H9 (cell line): ENCODE measurements around the gene ST8SIA6. TPM values are rescaled to one million over a fixed set of nuclear protein-coding genes. Genes with fewer than 3 reads are reported as not detected.

Experiments
- DNase-seq: peaks from one replicate; pipeline ENCODE4 v3.0.0-alpha.2; 2017
- H2AFZ ChIP-seq: one replicate; pipeline ENCODE4 v1.6.1; 2013; ENCODE audit warnings: mild to moderate bottlenecking, low read length, control low read depth, moderate library complexity
- H2AK5ac ChIP-seq: 2 replicates; pipeline ENCODE4 v1.6.1; 2013; ENCODE audit warnings: low read length, control low read depth, mixed read lengths; ENCODE audit not compliant: insufficient read length
- H2BK120ac ChIP-seq: one replicate; pipeline ENCODE4 v1.6.1; 2013; ENCODE audit warnings: low read depth, mild to moderate bottlenecking, low read length, control low read depth, inconsistent platforms; ENCODE audit not compliant: poor library complexity, severe bottlenecking
- H2BK12ac ChIP-seq: 2 replicates; pipeline ENCODE4 v1.6.1; 2013; ENCODE audit warnings: low read length, control low read depth, mixed read lengths, low read depth; ENCODE audit not compliant: insufficient read length
- H2BK15ac ChIP-seq: 2 replicates; pipeline ENCODE4 v1.6.1; 2013; ENCODE audit warnings: low read depth, low read length, control low read depth
- H2BK20ac ChIP-seq: one replicate; pipeline ENCODE4 v1.6.1; 2013; ENCODE audit warnings: low read depth, mild to moderate bottlenecking, low read length, control low read depth, inconsistent platforms; ENCODE audit not compliant: poor library complexity, severe bottlenecking
- H2BK5ac ChIP-seq: 2 replicates; pipeline ENCODE4 v1.6.1; 2013; ENCODE audit warnings: low read length, control low read depth, mixed read lengths; ENCODE audit not compliant: insufficient read length
- H3K14ac ChIP-seq: 2 replicates; pipeline ENCODE4 v1.6.1; 2013; ENCODE audit warnings: low read length, control low read depth; ENCODE audit not compliant: insufficient read depth
- H3K18ac ChIP-seq: 2 replicates; pipeline ENCODE4 v1.6.1; 2013; ENCODE audit warnings: low read depth, mild to moderate bottlenecking, mixed read lengths, low read length, control low read depth; ENCODE audit not compliant: insufficient read length
- H3K23ac ChIP-seq: 2 replicates; pipeline ENCODE4 v1.6.1; 2013; ENCODE audit warnings: low read length, control low read depth, mixed read lengths, low read depth; ENCODE audit not compliant: insufficient read length
- H3K23me2 ChIP-seq: 2 replicates; pipeline ENCODE4 v1.6.1; 2013; ENCODE audit warnings: low read depth, mild to moderate bottlenecking, mixed read lengths, low read length, control low read depth; ENCODE audit not compliant: insufficient read length, poor library complexity, severe bottlenecking
- H3K27ac ChIP-seq: 2 replicates; pipeline ENCODE4 v1.5.1; 2013; ENCODE audit warnings: low read length, control low read depth, mixed read lengths, low read depth; ENCODE audit not compliant: insufficient read length
- H3K27me3 ChIP-seq: 2 replicates; pipeline ENCODE4 v1.6.1; 2013; ENCODE audit warnings: low read length, control low read depth, inconsistent platforms; ENCODE audit not compliant: insufficient read depth
- H3K4ac ChIP-seq: 2 replicates; pipeline ENCODE4 v1.6.1; 2013; ENCODE audit warnings: low read depth, mild to moderate bottlenecking, control low read depth, inconsistent platforms, low read length, moderate library complexity
- H3K4me1 ChIP-seq: 2 replicates; pipeline ENCODE4 v1.6.1; 2013; ENCODE audit warnings: low read length, control low read depth, inconsistent platforms; ENCODE audit not compliant: insufficient read depth
- H3K4me2 ChIP-seq: 2 replicates; pipeline ENCODE4 v1.6.1; 2013; ENCODE audit warnings: low read length, control low read depth, mixed read lengths; ENCODE audit not compliant: insufficient read length, insufficient read depth
- H3K56ac ChIP-seq: 2 replicates; pipeline ENCODE4 v1.6.1; 2013; ENCODE audit warnings: low read depth, mild to moderate bottlenecking, mixed read lengths, low read length, control low read depth; ENCODE audit not compliant: insufficient read length
- H3K79me1 ChIP-seq: 2 replicates; pipeline ENCODE4 v1.6.1; 2013; ENCODE audit warnings: low read depth, mild to moderate bottlenecking, moderate library complexity, low read length, control low read depth, inconsistent platforms; ENCODE audit not compliant: insufficient read depth, poor library complexity, severe bottlenecking
- H3K79me2 ChIP-seq: 2 replicates; pipeline ENCODE4 v1.6.1; 2013; ENCODE audit warnings: low read length, control low read depth, inconsistent platforms; ENCODE audit not compliant: insufficient read depth
- H3K9ac ChIP-seq: 2 replicates; pipeline ENCODE4 v1.6.1; 2013; ENCODE audit warnings: low read length, control low read depth, mixed read lengths; ENCODE audit not compliant: insufficient read length; ENCODE audit errors: extremely low read depth
- H3K9me3 ChIP-seq: one replicate; pipeline ENCODE4 v1.6.1; 2013; ENCODE audit warnings: low read depth, low read length, inconsistent platforms; ENCODE audit not compliant: control insufficient read depth
- H3T11ph ChIP-seq: one replicate; pipeline ENCODE4 v1.6.1; 2013; ENCODE audit warnings: mild to moderate bottlenecking, low read length, control low read depth, inconsistent platforms
- H4K20me1 ChIP-seq: one replicate; pipeline ENCODE4 v1.6.1; 2013; ENCODE audit not compliant: control insufficient read depth, insufficient read length, insufficient read depth
- H4K5ac ChIP-seq: 2 replicates; pipeline ENCODE4 v1.6.1; 2013; ENCODE audit warnings: low read depth, mild to moderate bottlenecking, mixed read lengths, low read length, control low read depth; ENCODE audit not compliant: insufficient read length
- H4K8ac ChIP-seq: replicated peaks from 2 replicates; pipeline ENCODE4 v1.6.1; 2013; ENCODE audit warnings: low read length, control low read depth, mixed read lengths, low read depth; ENCODE audit not compliant: insufficient read length
- H4K91ac ChIP-seq: 2 replicates; pipeline ENCODE4 v1.6.1; 2013; ENCODE audit warnings: low read depth, mild to moderate bottlenecking, moderate library complexity, mixed read lengths, low read length, control low read depth; ENCODE audit not compliant: insufficient read length
- H3K27ac Mint-ChIP-seq, 3 experiments: 2 replicates in 2 of 3; 3 replicates in 1 of 3; pipeline ENCODE4 v1.8.0; 2020 to 2021; ENCODE audit warnings: mixed read lengths in 3 of 3, mild to moderate bottlenecking in 1 of 3, moderate library complexity in 1 of 3
- H3K27me3 Mint-ChIP-seq: 2 replicates; pipeline ENCODE4 v1.8.0; 2021; ENCODE audit warnings: low read depth, mild to moderate bottlenecking, moderate library complexity, mixed read lengths
- H3K36me3 Mint-ChIP-seq, 3 experiments: 2 replicates in 2 of 3; 3 replicates in 1 of 3; pipeline ENCODE4 v1.8.0; 2020 to 2021; ENCODE audit warnings: low read depth in 3 of 3, mixed read lengths in 3 of 3; ENCODE audit not compliant: insufficient read depth in 1 of 3
- H3K4me1 Mint-ChIP-seq, 2 experiments: 2 replicates each; pipeline ENCODE4 v1.8.0; 2020; ENCODE audit warnings: mixed read lengths in 2 of 2
- H3K4me3 Mint-ChIP-seq, 2 experiments: 2 replicates in 1 of 2; 3 replicates in 1 of 2; pipeline ENCODE4 v1.8.0; 2020 to 2021; ENCODE audit warnings: mild to moderate bottlenecking in 2 of 2, mixed read lengths in 2 of 2, moderate library complexity in 1 of 2
- H3K9me3 Mint-ChIP-seq, 2 experiments: 2 replicates in 1 of 2; 3 replicates in 1 of 2; pipeline ENCODE4 v1.8.0; 2020; ENCODE audit warnings: mild to moderate bottlenecking in 2 of 2, mixed read lengths in 2 of 2, moderate library complexity in 1 of 2
- WGBS: extraction: QIAGEN DNeasy Blood & Tissue Kit; methylation state at CpG from one replicate; pipeline ENCODE4 v1.1.7; 2013; ENCODE audit warnings: missing lambda C conversion rate, low lambda C conversion rate, mixed read lengths; ENCODE audit not compliant: insufficient read length; ENCODE audit errors: extremely low coverage; 5-methylcytosine and 5-hydroxymethylcytosine counted together
- total RNA-seq: library from RNA; stranded (reverse); gene quantifications from 2 replicates; pipeline ENCODE4 v1.2.1, GENCODE V29; 2021
- TF ChIP-seq, protein P1 (sequence below): fragments of 200-600 bp; sonication (generic); conservative IDR thresholded peaks from 3 replicates; pipeline ENCODE4 v1.8.0; 2021; ENCODE audit warnings: antibody characterized with exemption, mild to moderate bottlenecking

The ST8SIA6 gene
- total RNA-seq, 1 experiment from 2014 or later, result 0.37 TPM

DNA sequence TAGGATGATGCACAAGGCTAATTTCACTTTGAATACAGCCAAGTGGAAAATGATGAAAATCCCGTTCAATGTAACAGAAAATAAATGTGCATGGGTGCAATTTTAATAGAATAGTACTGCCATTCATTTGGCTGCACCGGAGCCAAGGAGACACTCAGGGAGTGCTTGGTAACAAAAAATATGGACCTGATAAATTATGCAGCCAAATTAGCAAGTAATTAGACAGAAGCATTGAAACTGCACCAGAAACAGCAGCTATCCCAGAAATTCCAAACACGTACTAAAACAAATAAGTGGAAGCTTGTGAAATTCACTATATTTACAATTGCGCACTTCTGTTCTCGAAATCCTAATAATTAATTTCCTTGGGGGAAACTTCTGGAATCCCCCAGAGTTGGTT is 31.5 kb downstream of the ST8SIA6 start:
- DNase-seq, result no peak
- Histone ChIP-seq H2AK5ac (no peak overlapping the region), H3K18ac (no peak overlapping the region), H2BK120ac (no peak overlapping the region), H3K4me1 (no peaks in the 10 kb centered on the region), H3K27me3 (no peaks in the 10 kb centered on the region), H4K8ac (no peak overlapping the region), H3K27ac (no peak overlapping the region), H2BK12ac (no peak overlapping the region), H3K23me2 (no peaks in the 10 kb centered on the region), H4K91ac (no peak overlapping the region), H2AFZ (no peak overlapping the region), H2BK15ac (no peak overlapping the region), H2BK5ac (no peak overlapping the region), H3K9ac (no peak overlapping the region), H4K20me1 (no peaks in the 10 kb centered on the region), H3K79me2 (no peaks in the 10 kb centered on the region), H3K9me3 (no peaks in the 10 kb centered on the region), H3T11ph (no peak overlapping the region), H3K23ac (no peak overlapping the region), H2BK20ac (no peak overlapping the region), H3K4me2 (no peak overlapping the region), H3K79me1 (no peaks in the 10 kb centered on the region), H3K14ac (no peak overlapping the region), H3K4ac (no peak overlapping the region), H3K56ac (no peak overlapping the region), H4K5ac (no peak overlapping the region)
- no CpG with 5 or more reads among the region's 5 CpGs for WGBS
- Mint-ChIP-seq H3K4me3 (no peak overlapping the region), H3K9me3 (no peaks in the 10 kb centered on the region), H3K27ac (no peak overlapping the region), H3K4me1 (peaks cover 3 to 6% of the 10 kb centered on the region in 2 experiments; a peak in 2 of 4 replicates), H3K27me3 (no peaks in the 10 kb centered on the region; the same call in 1 of the 2 replicates), H3K36me3 (no peaks in the 10 kb centered on the region)
- TF ChIP-seq, protein P1, sequence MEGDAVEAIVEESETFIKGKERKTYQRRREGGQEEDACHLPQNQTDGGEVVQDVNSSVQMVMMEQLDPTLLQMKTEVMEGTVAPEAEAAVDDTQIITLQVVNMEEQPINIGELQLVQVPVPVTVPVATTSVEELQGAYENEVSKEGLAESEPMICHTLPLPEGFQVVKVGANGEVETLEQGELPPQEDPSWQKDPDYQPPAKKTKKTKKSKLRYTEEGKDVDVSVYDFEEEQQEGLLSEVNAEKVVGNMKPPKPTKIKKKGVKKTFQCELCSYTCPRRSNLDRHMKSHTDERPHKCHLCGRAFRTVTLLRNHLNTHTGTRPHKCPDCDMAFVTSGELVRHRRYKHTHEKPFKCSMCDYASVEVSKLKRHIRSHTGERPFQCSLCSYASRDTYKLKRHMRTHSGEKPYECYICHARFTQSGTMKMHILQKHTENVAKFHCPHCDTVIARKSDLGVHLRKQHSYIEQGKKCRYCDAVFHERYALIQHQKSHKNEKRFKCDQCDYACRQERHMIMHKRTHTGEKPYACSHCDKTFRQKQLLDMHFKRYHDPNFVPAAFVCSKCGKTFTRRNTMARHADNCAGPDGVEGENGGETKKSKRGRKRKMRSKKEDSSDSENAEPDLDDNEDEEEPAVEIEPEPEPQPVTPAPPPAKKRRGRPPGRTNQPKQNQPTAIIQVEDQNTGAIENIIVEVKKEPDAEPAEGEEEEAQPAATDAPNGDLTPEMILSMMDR, result no peak
